Adipocyte (in vitro differentiated cells): ENCODE data around the gene MGST3.
"Not testable (repeated sequence)": the region's sequence is repeated elsewhere in the genome, so short reads cannot be mapped to it uniquely, and the experiment has no call there.

Experiments
- DNase-seq: peaks from one replicate; pipeline ENCODE4 v3.0.0-alpha.2; 2015; ENCODE audit warnings: low read depth
- H3K27me3 ChIP-seq: replicated peaks from 2 replicates; pipeline ENCODE4 v1.7.0; 2013; ENCODE audit warnings: mild to moderate bottlenecking, low read length, moderate library complexity; ENCODE audit not compliant: control insufficient read depth, insufficient read depth
- H3K36me3 ChIP-seq: 2 replicates; pipeline ENCODE4 v1.7.0; 2013; ENCODE audit warnings: low read length, mild to moderate bottlenecking, moderate library complexity; ENCODE audit not compliant: control insufficient read depth, insufficient read depth, severe bottlenecking
- H3K4me1 ChIP-seq: 2 replicates; pipeline ENCODE4 v1.7.0; 2013; ENCODE audit warnings: mild to moderate bottlenecking, low read length, moderate library complexity; ENCODE audit not compliant: control insufficient read depth, insufficient read depth
- H3K4me3 ChIP-seq: 2 replicates; pipeline ENCODE4 v1.7.0; 2013; ENCODE audit warnings: mild to moderate bottlenecking, low read length, moderate library complexity
- H3K9ac ChIP-seq: 2 replicates; pipeline ENCODE4 v1.7.0; 2013; ENCODE audit warnings: mild to moderate bottlenecking, low read length, moderate library complexity
- H3K9me3 ChIP-seq: 2 replicates; pipeline ENCODE4 v1.7.0; 2013; ENCODE audit warnings: mild to moderate bottlenecking, low read length, moderate library complexity; ENCODE audit not compliant: control insufficient read depth

The MGST3 gene

GRCh38 chr1:165661703-165662102 is 30.7 kb downstream of the MGST3 start:
- H3K36me3 ChIP-seq, result peaks cover 83% of the 10 kb centered on the region
- peak; percentile 5 for DNase-seq
- no peaks in the 10 kb centered on the region for H3K9me3 ChIP-seq
- H3K9ac ChIP-seq, result peak overlapping the region; percentile 36
- no peaks in the 10 kb centered on the region for H3K27me3 ChIP-seq
- H3K4me3 ChIP-seq, result no peak overlapping the region
- peaks cover 52% of the 10 kb centered on the region for H3K4me1 ChIP-seq

- Histone ChIP-seq H3K4me1 (peaks cover 56% of the 10 kb centered on the region), H3K9ac (peak overlapping the region; percentile 36), H3K4me3 (no peak overlapping the region), H3K9me3 (no peaks in the 10 kb centered on the region), H3K27me3 (no peaks in the 10 kb centered on the region), H3K36me3 (peaks cover 83% of the 10 kb centered on the region)
- DNase-seq, result no peak
Measured at GRCh38 chr1:165662186-165662585, 31.2 kb downstream of the MGST3 start.

GRCh38 chr1:165666152-165666825 is 35.3 kb downstream of the MGST3 start:
- peak; percentile 78 for DNase-seq
- Histone ChIP-seq H3K27me3 (no peaks in the 10 kb centered on the region), H3K4me1 (peaks cover 89% of the 10 kb centered on the region), H3K4me3 (peak overlapping the region; percentile 61), H3K36me3 (peaks cover 83% of the 10 kb centered on the region), H3K9me3 (no peaks in the 10 kb centered on the region), H3K9ac (peak overlapping the region; percentile 70)

GRCh38 chr1:165668184-165668583 is 37.1 kb downstream of the MGST3 start:
- H3K4me3 ChIP-seq, result no peak overlapping the region
- H3K36me3 ChIP-seq, result peaks cover 76% of the 10 kb centered on the region
- H3K9me3 ChIP-seq, result no peaks in the 10 kb centered on the region
- no peak overlapping the region for H3K9ac ChIP-seq
- H3K4me1 ChIP-seq, result peaks cover 79% of the 10 kb centered on the region
- no peak for DNase-seq
- no peaks in the 10 kb centered on the region for H3K27me3 ChIP-seq

GRCh38 chr1:165671526-165671925 is 40.5 kb downstream of the MGST3 start:
- Histone ChIP-seq H3K9me3 (no peaks in the 10 kb centered on the region), H3K27me3 (no peaks in the 10 kb centered on the region), H3K4me1 (peaks cover 56% of the 10 kb centered on the region), H3K4me3 (peak overlapping the region; percentile 50), H3K36me3 (peaks cover 77% of the 10 kb centered on the region), H3K9ac (peak overlapping the region; percentile 65)
- peak; percentile 59 for DNase-seq

GRCh38 chr1:165674599-165674998 is 43.6 kb downstream of the MGST3 start:
- no peaks in the 10 kb centered on the region for H3K9me3 ChIP-seq
- no peak overlapping the region for H3K9ac ChIP-seq
- no peaks in the 10 kb centered on the region for H3K27me3 ChIP-seq
- H3K36me3 ChIP-seq, result peaks cover 73% of the 10 kb centered on the region
- no peak for DNase-seq
- H3K4me1 ChIP-seq, result peaks cover 48% of the 10 kb centered on the region
- no peak overlapping the region for H3K4me3 ChIP-seq

- H3K36me3 ChIP-seq, result peaks cover 77% of the 10 kb centered on the region
- H3K4me3 ChIP-seq, result no peak overlapping the region
- no peak overlapping the region for H3K9ac ChIP-seq
- peaks cover 46% of the 10 kb centered on the region for H3K4me1 ChIP-seq
- H3K9me3 ChIP-seq, result no peaks in the 10 kb centered on the region
- no peaks in the 10 kb centered on the region for H3K27me3 ChIP-seq
- no peak for DNase-seq
Measured at GRCh38 chr1:165675794-165676193, 44.8 kb downstream of the MGST3 start.

- Histone ChIP-seq H3K4me1 (peaks cover 35% of the 10 kb centered on the region), H3K9me3 (no peaks in the 10 kb centered on the region), H3K4me3 (no peak overlapping the region), H3K27me3 (no peaks in the 10 kb centered on the region), H3K36me3 (peaks cover 89% of the 10 kb centered on the region), H3K9ac (no peak overlapping the region)
- DNase-seq, result no peak
Measured at GRCh38 chr1:165678509-165678908, 47.5 kb downstream of the MGST3 start.

- Histone ChIP-seq H3K9ac (no peak overlapping the region), H3K4me3 (no peak overlapping the region), H3K36me3 (peaks cover 86% of the 10 kb centered on the region), H3K9me3 (no peaks in the 10 kb centered on the region), H3K27me3 (no peaks in the 10 kb centered on the region), H3K4me1 (peaks cover 44% of the 10 kb centered on the region)
- DNase-seq, result no peak
Measured at GRCh38 chr1:165679282-165680036, 48.4 kb downstream of the MGST3 start.

- H3K36me3 ChIP-seq, result peaks cover 84% of the 10 kb centered on the region
Measured at GRCh38 chr1:165680303-165680702, 49.3 kb downstream of the MGST3 start.

GRCh38 chr1:165680773-165681172 is 49.7 kb downstream of the MGST3 start:
- not testable (repeated sequence) for H3K4me3 ChIP-seq, H3K27me3 ChIP-seq, DNase-seq, H3K9me3 ChIP-seq, H3K9ac ChIP-seq
- Histone ChIP-seq H3K36me3 (peaks cover 84% of the 10 kb centered on the region), H3K4me1 (peaks cover 48% of the 10 kb centered on the region)

More at GRCh38 chr1:165680303-165680702, 49.3 kb downstream of the MGST3 start:
- no peak for DNase-seq
- Histone ChIP-seq H3K9me3 (no peaks in the 10 kb centered on the region), H3K4me3 (no peak overlapping the region), H3K4me1 (peaks cover 46% of the 10 kb centered on the region), H3K9ac (no peak overlapping the region), H3K27me3 (no peaks in the 10 kb centered on the region)
